SK-N-SH (cell line): ENCODE results near the gene CDC45. TPM values are rescaled to one million over a fixed set of nuclear protein-coding genes. Genes with fewer than 3 reads are reported as not detected.

ENCODE experiments used
- CTCF ChIA-PET: fragments of 300-600, 350-600 bp; formaldehyde crosslinking; extraction: SDS; loops from one replicate; lab custom pipeline; 2021; lab: Yijun Ruan, JAX
- POLR2A ChIA-PET: fragments of 350-600 bp; sonication (Branson Sonifier 250); formaldehyde crosslinking; extraction: SDS; loops from one replicate; lab custom pipeline; 2020; ENCODE audit warnings: antibody characterized with exemption, inconsistent platforms; lab: Yijun Ruan, JAX
- DNase-seq: peaks from one replicate; pipeline ENCODE4 v3.0.0; 2012
- H2AFZ ChIP-seq: fragments of 200-600 bp; sonication (generic); 2 replicates; pipeline ENCODE4 v1.8.1; 2016; ENCODE audit warnings: antibody characterized with exemption, mild to moderate bottlenecking, low read depth
- H3F3A ChIP-seq: fragments of 200-600 bp; sonication (generic); replicated peaks from 2 replicates; pipeline ENCODE3; 2016; ENCODE audit warnings: antibody characterized with exemption, mild to moderate bottlenecking; ENCODE audit not compliant: insufficient read depth
- H3K27ac ChIP-seq, 2 experiments: fragments of 200-500 bp in 1 of 2; fragments of 200-600 bp in 1 of 2; sonication (Bioruptor generic) in 1 of 2; sonication (generic), shearing (Covaris generic) in 1 of 2; 2 replicates each; pipeline versions ENCODE4 v1.5.1 to v1.6.1; 2014 to 2016; ENCODE audit warnings: low read depth in 2 of 2, inconsistent platforms in 1 of 2, low read length in 1 of 2, mild to moderate bottlenecking in 1 of 2, mixed read lengths in 1 of 2
- H3K27me3 ChIP-seq: fragments of 200-600 bp; sonication (generic), shearing (Covaris generic); 2 replicates; pipeline ENCODE4 v1.6.1; 2016; ENCODE audit warnings: mixed run types; ENCODE audit not compliant: insufficient read depth
- H3K36me3 ChIP-seq, 2 experiments: fragments of 200-500 bp in 1 of 2; fragments of 200-600 bp in 1 of 2; sonication (Bioruptor generic) in 1 of 2; sonication (generic) in 1 of 2; replicated peaks in 1 of 2; 2 replicates each; pipeline versions ENCODE3 to v1.5.1; 2014 to 2016; ENCODE audit warnings: low read length in 1 of 2, mild to moderate bottlenecking in 1 of 2; ENCODE audit not compliant: insufficient read depth in 2 of 2, control insufficient read depth in 1 of 2
- H3K4me1 ChIP-seq, 2 experiments: fragments of 200-500 bp in 1 of 2; fragments of 200-600 bp in 1 of 2; sonication (Bioruptor generic) in 1 of 2; sonication (generic), shearing (Covaris generic) in 1 of 2; 2 replicates each; pipeline versions ENCODE4 v1.5.1 to v1.6.1; 2014 to 2016; ENCODE audit warnings: low read depth in 1 of 2, low read length in 1 of 2, mixed run types in 1 of 2; ENCODE audit not compliant: insufficient read depth in 2 of 2, control insufficient read depth in 1 of 2
- H3K4me2 ChIP-seq: fragments of 200-600 bp; sonication (generic), shearing (Covaris generic); 2 replicates; pipeline ENCODE4 v1.6.1; 2017; ENCODE audit warnings: mixed run types
- H3K4me3 ChIP-seq, 2 experiments: fragments of 200-500 bp in 1 of 2; fragments of 200-600 bp in 1 of 2; sonication (Bioruptor generic) in 1 of 2; sonication (generic), shearing (Covaris generic) in 1 of 2; 2 replicates each; pipeline versions ENCODE4 v1.5.1 to v1.8.1; 2014 to 2016; ENCODE audit warnings: low read depth in 2 of 2, inconsistent platforms in 1 of 2, low read length in 1 of 2, mild to moderate bottlenecking in 1 of 2, mixed read lengths in 1 of 2, moderate library complexity in 1 of 2
- H3K79me2 ChIP-seq: fragments of 200-600 bp; sonication (generic); 2 replicates; pipeline ENCODE4 v1.8.1; 2017; ENCODE audit warnings: mild to moderate bottlenecking; ENCODE audit not compliant: insufficient read depth
- H3K9ac ChIP-seq: fragments of 200-600 bp; sonication (generic); 2 replicates; pipeline ENCODE4 v1.6.1; 2017; ENCODE audit warnings: mixed run types
- H3K9me2 ChIP-seq: fragments of 200-600 bp; sonication (generic); 2 replicates; pipeline ENCODE4 v1.6.1; 2017; ENCODE audit warnings: mixed run types
- H3K9me3 ChIP-seq: fragments of 200-600 bp; sonication (generic); 2 replicates; pipeline ENCODE4 v1.6.1; 2017; ENCODE audit warnings: mixed run types, mild to moderate bottlenecking, moderate library complexity
- H4K20me1 ChIP-seq: fragments of 200-600 bp; sonication (generic); 2 replicates; pipeline ENCODE4 v1.6.1; 2017; ENCODE audit warnings: mild to moderate bottlenecking, mixed run types; ENCODE audit not compliant: insufficient read depth
- CTCF ChIP-seq: fragments of 200-600 bp; sonication (generic); IDR thresholded peaks from 2 replicates; pipeline ENCODE4 v1.6.1; 2017; ENCODE audit warnings: antibody characterized with exemption, mild to moderate bottlenecking, moderate library complexity
- ELF1 ChIP-seq: IDR thresholded peaks from 2 replicates; pipeline ENCODE4 v1.4.0; 2012
- FOSL2 ChIP-seq: IDR thresholded peaks from 2 replicates; pipeline ENCODE4 v1.4.0; 2012; ENCODE audit warnings: low read depth, mild to moderate bottlenecking, moderate library complexity, borderline replicate concordance
- FOXJ3 ChIP-seq: sonication (generic); formaldehyde crosslinking; IDR thresholded peaks from 2 replicates; pipeline ENCODE4 v1.5.1; 2020; ENCODE audit warnings: mild to moderate bottlenecking, missing genetic modification reagents
- FOXM1 ChIP-seq: IDR thresholded peaks from 2 replicates; pipeline ENCODE4 v1.4.0; 2012; ENCODE audit warnings: low read depth, mild to moderate bottlenecking
- GATA2 ChIP-seq: sonication (generic); formaldehyde crosslinking; IDR thresholded peaks from 2 replicates; pipeline ENCODE4 v1.5.0; 2020; ENCODE audit warnings: mild to moderate bottlenecking, missing genetic modification reagents
- RCOR1 ChIP-seq: fragments of 150-350 bp; IDR thresholded peaks from 2 replicates; pipeline ENCODE4 v1.6.1; 2017; ENCODE audit warnings: antibody characterized with exemption, low read length
- REST ChIP-seq: IDR thresholded peaks from 2 replicates; pipeline ENCODE4 v1.6.1; 2012; ENCODE audit warnings: mild to moderate bottlenecking, low read depth, low read length, moderate library complexity
- RFX5 ChIP-seq: IDR thresholded peaks from 2 replicates; pipeline ENCODE4 v1.6.1; 2012; ENCODE audit warnings: mild to moderate bottlenecking, improper control_type of control experiment, low read length
- RXRA ChIP-seq: IDR thresholded peaks from 2 replicates; pipeline ENCODE4 v1.4.0; 2012; ENCODE audit warnings: low read depth, mild to moderate bottlenecking, borderline replicate concordance
- SMC3 ChIP-seq: IDR thresholded peaks from 2 replicates; pipeline ENCODE4 v1.6.1; 2012; ENCODE audit warnings: low read depth, low read length, improper control_type of control experiment
- TCF12 ChIP-seq: IDR thresholded peaks from 2 replicates; pipeline ENCODE4 v1.4.0; 2012
- TEAD4 ChIP-seq: IDR thresholded peaks from 2 replicates; pipeline ENCODE4 v1.4.0; 2012; ENCODE audit warnings: mild to moderate bottlenecking, borderline replicate concordance; ENCODE audit not compliant: insufficient read depth
- USF2 ChIP-seq: fragments of 150-350 bp; IDR thresholded peaks from 2 replicates; pipeline ENCODE4 v1.6.1; 2017; ENCODE audit warnings: antibody characterized with exemption, low read length, low read depth, borderline replicate concordance
- WGBS: methylation state at CpG from one replicate; pipeline ENCODE4 v1.1.6; 2017; ENCODE audit warnings: low lambda C conversion rate; 5-methylcytosine and 5-hydroxymethylcytosine counted together
- polyA plus RNA-seq, 3 experiments: library from polyadenylated mRNA; depleted of rRNA; stranded (reverse); fragments of >200 nt; gene quantifications; 2 replicates each; pipeline ENCODE4 v1.2.3, GENCODE V29; 2012

The CDC45 gene
- polyA plus RNA-seq, 1 of the 3 experiments (the other 2 are of a cell fraction) = 23.6 TPM

DNA sequence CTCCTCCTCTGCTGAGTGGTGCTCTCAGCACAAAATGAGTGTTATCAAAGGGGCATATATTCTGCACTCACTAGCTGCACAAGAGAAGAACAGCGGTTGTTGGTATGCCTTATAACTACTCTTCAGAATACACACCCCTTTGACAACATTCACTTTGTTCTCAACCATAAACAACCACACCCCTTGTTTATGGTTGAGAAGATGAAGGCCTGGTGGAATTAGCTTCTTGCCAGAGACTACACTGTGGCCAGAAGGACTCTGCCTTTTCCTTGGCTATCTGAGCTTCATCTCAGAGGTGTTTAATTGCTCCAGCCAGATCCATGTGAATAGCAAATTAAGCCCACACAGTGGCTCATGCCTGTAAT, 89.5 kb downstream of the CDC45 start:
- Histone ChIP-seq H3K27me3 (no peaks in the 10 kb centered on the region), H3K4me1 (no peaks in the 10 kb centered on the region), H3K79me2 (no peaks in the 10 kb centered on the region), H3K4me2 (no peak overlapping the region), H3K9ac (no peak overlapping the region), H2AFZ (no peak overlapping the region), H3K36me3 (no peaks in the 10 kb centered on the region), H3K27ac (no peak overlapping the region), H3K4me3 (no peak overlapping the region), H3K9me3 (no peaks in the 10 kb centered on the region), H3K9me2 (no peaks in the 10 kb centered on the region), H3F3A (no peaks in the 10 kb centered on the region), H4K20me1 (no peaks in the 10 kb centered on the region)
- DNase-seq = no peak
- 92% methylated on average over 1 of the region's 1 CpG for WGBS
- POLR2A ChIA-PET = no interaction called here
- CTCF ChIA-PET = interaction anchor here (0.9 to 1.6 kb wide), 3 partner anchors 9 to 61 kb away, joined by 3 to 7 read pairs (median 4); no protein-coding TSS in a partner anchor
- TF ChIP-seq RFX5 (no peak), FOSL2 (no peak), RXRA (no peak), ELF1 (no peak), TEAD4 (no peak), CTCF (no peak), FOXJ3 (CRISPR knock-in tag) (no peak), FOXM1 (no peak), TCF12 (no peak), USF2 (no peak), RCOR1 (no peak), GATA2 (CRISPR knock-in tag) (no peak), REST (no peak), SMC3 (no peak)
